ENCODE data around the gene KRTAP5-2.

DNA sequence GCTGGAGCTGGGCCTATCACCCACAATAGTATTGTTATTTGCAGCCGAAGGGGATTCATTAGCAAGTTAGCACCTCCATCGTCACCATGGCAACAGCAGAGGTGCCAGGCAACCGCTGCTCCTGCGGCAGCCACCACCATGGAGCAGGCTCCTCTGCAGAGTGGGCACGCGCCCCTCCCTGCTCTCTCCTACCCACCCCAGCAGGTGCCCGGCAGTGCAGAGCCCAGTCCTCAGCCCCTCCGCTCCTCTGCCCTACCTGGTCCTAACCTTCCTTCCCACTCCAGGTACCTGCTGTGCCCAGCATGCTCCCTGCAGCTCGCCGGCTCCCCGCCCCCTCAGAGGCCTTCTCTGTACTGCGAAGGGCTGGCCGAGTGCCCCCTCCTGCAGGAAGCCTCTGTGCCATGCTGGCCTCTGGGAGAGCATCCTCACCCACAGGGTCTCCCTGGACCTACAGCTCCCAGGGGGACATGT lies 29.6 kb downstream of the KRTAP5-2 start:
- TF ChIP-seq POLR2A (IDR thresholded peaks at IDR 0.05; ENCODE audit: low read length): no peak
- TF ChIP-seq GATA1 (IDR thresholded peaks at IDR 0.05; ENCODE audit: low read depth, low read length): no peak
